Measurements from ENCODE around the gene MPDZ. TPM values are rescaled to one million over a fixed set of nuclear protein-coding genes. Genes with fewer than 3 reads are reported as not detected.

MPDZ gene
- total RNA-seq, 1 experiment from 2014 or later, result 46.7 TPM

GRCh38 chr9:13209498-13209897 is 70.0 kb downstream of the MPDZ start:
- no peak overlapping the region for H2AK5ac ChIP-seq (ENCODE audit: insufficient read length, low read length)
- H3K4ac ChIP-seq (ENCODE audit: low read depth, low read length), result no peak overlapping the region
- H2BK20ac ChIP-seq (ENCODE audit: low read depth, low read length, poor library complexity, severe bottlenecking), result no peak overlapping the region
- no peak overlapping the region for H2BK120ac ChIP-seq (ENCODE audit: low read depth, low read length, poor library complexity, severe bottlenecking)
- H3K4me1 ChIP-seq (ENCODE audit: insufficient read depth, low read length), result no peaks in the 10 kb centered on the region
- no peaks in the 10 kb centered on the region for H3K23me2 ChIP-seq (ENCODE audit: insufficient read length, low read depth, low read length, poor library complexity, severe bottlenecking)
- no peak overlapping the region for H2BK5ac ChIP-seq (ENCODE audit: insufficient read length, low read length)
- no peak overlapping the region for H2BK15ac ChIP-seq (ENCODE audit: low read depth, low read length)
- TF ChIP-seq, protein P1, sequence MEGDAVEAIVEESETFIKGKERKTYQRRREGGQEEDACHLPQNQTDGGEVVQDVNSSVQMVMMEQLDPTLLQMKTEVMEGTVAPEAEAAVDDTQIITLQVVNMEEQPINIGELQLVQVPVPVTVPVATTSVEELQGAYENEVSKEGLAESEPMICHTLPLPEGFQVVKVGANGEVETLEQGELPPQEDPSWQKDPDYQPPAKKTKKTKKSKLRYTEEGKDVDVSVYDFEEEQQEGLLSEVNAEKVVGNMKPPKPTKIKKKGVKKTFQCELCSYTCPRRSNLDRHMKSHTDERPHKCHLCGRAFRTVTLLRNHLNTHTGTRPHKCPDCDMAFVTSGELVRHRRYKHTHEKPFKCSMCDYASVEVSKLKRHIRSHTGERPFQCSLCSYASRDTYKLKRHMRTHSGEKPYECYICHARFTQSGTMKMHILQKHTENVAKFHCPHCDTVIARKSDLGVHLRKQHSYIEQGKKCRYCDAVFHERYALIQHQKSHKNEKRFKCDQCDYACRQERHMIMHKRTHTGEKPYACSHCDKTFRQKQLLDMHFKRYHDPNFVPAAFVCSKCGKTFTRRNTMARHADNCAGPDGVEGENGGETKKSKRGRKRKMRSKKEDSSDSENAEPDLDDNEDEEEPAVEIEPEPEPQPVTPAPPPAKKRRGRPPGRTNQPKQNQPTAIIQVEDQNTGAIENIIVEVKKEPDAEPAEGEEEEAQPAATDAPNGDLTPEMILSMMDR (conservative IDR thresholded peaks at IDR 0.05), result no peak
- Mint-ChIP-seq H3K27me3 (ENCODE audit: low read depth) (no peaks in the 10 kb centered on the region), H3K4me1 (no peaks in the 10 kb centered on the region), H3K9me3 (no peaks in the 10 kb centered on the region; a peak in 1 of 5 replicates), H3K4me3 (no peak overlapping the region), H3K36me3 (ENCODE audit: insufficient read depth in 1 of 3, low read depth in 3 of 3) (peaks cover 9 to 23% (median 21%) of the 10 kb centered on the region in 3 experiments; a peak in 6 of 7 replicates), H3K27ac (peak overlapping the region in 1 of 3 experiments; percentile 63; a peak in 3 of 7 replicates)
- no peak overlapping the region for H3K18ac ChIP-seq (ENCODE audit: insufficient read length, low read depth, low read length)
- no peak overlapping the region for H2AFZ ChIP-seq (ENCODE audit: low read length)
- H3K14ac ChIP-seq (ENCODE audit: insufficient read depth, low read length), result no peak overlapping the region
- no peak overlapping the region for H3K23ac ChIP-seq (ENCODE audit: insufficient read length, low read depth, low read length)
- H3K56ac ChIP-seq (ENCODE audit: insufficient read length, low read depth, low read length), result no peak overlapping the region
- H4K91ac ChIP-seq (ENCODE audit: insufficient read length, low read depth, low read length), result no peak overlapping the region
- H3K79me1 ChIP-seq (ENCODE audit: insufficient read depth, low read depth, low read length, poor library complexity, severe bottlenecking), result no peaks in the 10 kb centered on the region
- H4K8ac ChIP-seq (replicated peaks; ENCODE audit: insufficient read length, low read depth, low read length), result no peak overlapping the region
- H4K5ac ChIP-seq (ENCODE audit: insufficient read length, low read depth, low read length), result no peak overlapping the region
- H3K9ac ChIP-seq (ENCODE audit: extremely low read depth, insufficient read length, low read length), result no peak overlapping the region
- no peaks in the 10 kb centered on the region for H4K20me1 ChIP-seq (ENCODE audit: control insufficient read depth, insufficient read depth, insufficient read length)
- no peaks in the 10 kb centered on the region for H3K27me3 ChIP-seq (ENCODE audit: insufficient read depth, low read length)
- H3K9me3 ChIP-seq (ENCODE audit: control insufficient read depth, low read depth, low read length), result no peaks in the 10 kb centered on the region
- no peak overlapping the region for H3T11ph ChIP-seq (ENCODE audit: low read length)
- H2BK12ac ChIP-seq (ENCODE audit: insufficient read length, low read depth, low read length), result no peak overlapping the region
- no peak overlapping the region for H3K4me2 ChIP-seq (ENCODE audit: insufficient read depth, insufficient read length, low read length)
- WGBS (ENCODE audit: extremely low coverage, insufficient read length, low lambda C conversion rate), result no CpG with 5 or more reads among the region's 3 CpGs
- DNase-seq, result no peak
- H3K79me2 ChIP-seq (ENCODE audit: insufficient read depth, low read length), result no peaks in the 10 kb centered on the region
- H3K27ac ChIP-seq (ENCODE audit: insufficient read length, low read depth, low read length), result no peak overlapping the region
